ENCODE measurements around the gene TRIP13.

Gene TRIP13

DNA sequence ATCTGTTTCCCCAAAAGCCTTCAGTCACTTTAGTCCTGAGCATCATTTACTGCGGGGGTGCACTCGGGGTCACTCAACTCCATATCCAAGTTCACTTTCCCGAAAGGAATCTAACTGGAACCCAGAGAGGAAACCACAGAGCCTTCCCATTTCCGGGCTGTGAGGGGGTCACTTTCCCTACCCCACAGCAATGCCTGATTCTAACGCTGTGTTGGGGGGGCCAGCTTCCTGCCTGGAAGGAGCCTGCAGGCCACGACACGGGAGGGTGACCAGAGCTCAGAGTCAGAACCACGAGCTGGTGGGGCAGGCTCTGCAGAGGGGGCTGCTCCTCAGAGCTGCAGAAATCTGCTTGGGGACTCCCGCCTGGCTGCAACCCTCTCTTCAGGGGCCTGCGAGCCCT, 20.4 kb upstream of the TRIP13 start:
- Histone ChIP-seq H3K27ac (no peak overlapping the region), H3K4me3 (ENCODE audit: low read depth, low read length) (no peak overlapping the region)

DNA sequence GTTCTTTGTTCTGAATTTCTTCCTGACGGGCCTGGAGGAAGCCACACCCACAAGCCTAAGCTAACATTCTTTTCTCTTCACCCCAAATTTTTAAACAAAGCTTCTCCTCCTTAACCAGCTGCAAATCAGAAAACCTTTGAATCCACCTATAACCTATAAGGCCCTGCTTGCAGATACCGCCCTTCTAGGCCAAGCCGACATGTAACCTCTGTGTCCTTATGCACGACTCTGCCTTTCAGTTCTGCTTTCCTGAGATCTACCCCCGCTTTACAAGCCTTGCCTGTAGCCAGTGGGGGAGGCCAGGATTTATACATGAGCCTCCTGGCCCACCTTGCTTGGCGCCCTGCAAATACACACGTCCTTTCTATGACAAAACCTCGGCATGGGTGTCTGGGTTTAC, 19.4 kb upstream of the TRIP13 start:
- Histone ChIP-seq H3K9me3 (ENCODE audit: control insufficient read depth, low read length) (no peaks in the 10 kb centered on the region), H3K27me3 (ENCODE audit: control insufficient read depth, insufficient read depth, low read length) (no peaks in the 10 kb centered on the region), H2AFZ (no peak overlapping the region), H3K4me2 (ENCODE audit: low read length) (no peak overlapping the region), H3K36me3 (ENCODE audit: control insufficient read depth, insufficient read depth, low read length) (no peaks in the 10 kb centered on the region), H3K79me2 (no peaks in the 10 kb centered on the region), H3K27ac (no peak overlapping the region), H3K9ac (no peak overlapping the region), H3K4me3 (ENCODE audit: low read depth, low read length) (no peak overlapping the region), H3K4me1 (no peaks in the 10 kb centered on the region)
- TF ChIP-seq, protein P1, sequence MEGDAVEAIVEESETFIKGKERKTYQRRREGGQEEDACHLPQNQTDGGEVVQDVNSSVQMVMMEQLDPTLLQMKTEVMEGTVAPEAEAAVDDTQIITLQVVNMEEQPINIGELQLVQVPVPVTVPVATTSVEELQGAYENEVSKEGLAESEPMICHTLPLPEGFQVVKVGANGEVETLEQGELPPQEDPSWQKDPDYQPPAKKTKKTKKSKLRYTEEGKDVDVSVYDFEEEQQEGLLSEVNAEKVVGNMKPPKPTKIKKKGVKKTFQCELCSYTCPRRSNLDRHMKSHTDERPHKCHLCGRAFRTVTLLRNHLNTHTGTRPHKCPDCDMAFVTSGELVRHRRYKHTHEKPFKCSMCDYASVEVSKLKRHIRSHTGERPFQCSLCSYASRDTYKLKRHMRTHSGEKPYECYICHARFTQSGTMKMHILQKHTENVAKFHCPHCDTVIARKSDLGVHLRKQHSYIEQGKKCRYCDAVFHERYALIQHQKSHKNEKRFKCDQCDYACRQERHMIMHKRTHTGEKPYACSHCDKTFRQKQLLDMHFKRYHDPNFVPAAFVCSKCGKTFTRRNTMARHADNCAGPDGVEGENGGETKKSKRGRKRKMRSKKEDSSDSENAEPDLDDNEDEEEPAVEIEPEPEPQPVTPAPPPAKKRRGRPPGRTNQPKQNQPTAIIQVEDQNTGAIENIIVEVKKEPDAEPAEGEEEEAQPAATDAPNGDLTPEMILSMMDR (IDR thresholded peaks at IDR 0.05): no peak

More for the DNA sequence above, 20.4 kb upstream of the TRIP13 start:
- H3K9me3 ChIP-seq (ENCODE audit: control insufficient read depth, low read length): no peaks in the 10 kb centered on the region
- H2AFZ ChIP-seq: no peak overlapping the region
- TF ChIP-seq, protein P1 (IDR thresholded peaks at IDR 0.05): no peak
- no peaks in the 10 kb centered on the region for H3K4me1 ChIP-seq
- no peaks in the 10 kb centered on the region for H3K27me3 ChIP-seq (ENCODE audit: control insufficient read depth, insufficient read depth, low read length)
- H3K9ac ChIP-seq: no peak overlapping the region
- H3K36me3 ChIP-seq (ENCODE audit: control insufficient read depth, insufficient read depth, low read length): no peaks in the 10 kb centered on the region
- H3K4me2 ChIP-seq (ENCODE audit: low read length): no peak overlapping the region
- no peaks in the 10 kb centered on the region for H3K79me2 ChIP-seq

DNA sequence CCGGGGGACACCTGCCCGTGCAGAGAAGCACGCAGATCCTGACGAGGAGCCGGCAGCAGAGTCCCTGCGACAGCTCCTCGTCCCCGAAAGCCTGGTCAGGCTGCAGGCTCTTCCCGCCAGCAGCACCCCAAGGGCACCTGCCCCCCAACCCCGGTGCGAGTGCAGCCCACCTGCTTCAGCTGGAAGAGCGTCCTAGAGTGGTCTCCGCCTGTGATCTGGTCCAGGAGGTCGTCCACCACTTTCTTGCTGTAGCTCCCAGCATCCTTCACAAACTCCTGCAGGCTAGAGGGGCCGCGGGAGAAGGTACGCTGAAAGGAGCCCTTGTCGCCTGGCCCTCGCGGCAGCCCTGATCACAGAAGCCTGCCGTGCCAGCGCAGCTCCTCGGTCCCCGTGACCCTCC, 16.8 kb upstream of the TRIP13 start:
- Histone ChIP-seq H3K9me3 (ENCODE audit: control insufficient read depth, low read length) (no peaks in the 10 kb centered on the region), H3K4me1 (no peaks in the 10 kb centered on the region), H3K4me2 (ENCODE audit: low read length) (no peak overlapping the region), H3K4me3 (ENCODE audit: low read depth, low read length) (no peak overlapping the region), H3K9ac (no peak overlapping the region), H2AFZ (no peak overlapping the region), H3K27ac (no peak overlapping the region), H3K27me3 (ENCODE audit: control insufficient read depth, insufficient read depth, low read length) (no peaks in the 10 kb centered on the region), H3K36me3 (ENCODE audit: control insufficient read depth, insufficient read depth, low read length) (no peaks in the 10 kb centered on the region), H3K79me2 (no peaks in the 10 kb centered on the region)
- TF ChIP-seq, protein P1 (IDR thresholded peaks at IDR 0.05): no peak

DNA sequence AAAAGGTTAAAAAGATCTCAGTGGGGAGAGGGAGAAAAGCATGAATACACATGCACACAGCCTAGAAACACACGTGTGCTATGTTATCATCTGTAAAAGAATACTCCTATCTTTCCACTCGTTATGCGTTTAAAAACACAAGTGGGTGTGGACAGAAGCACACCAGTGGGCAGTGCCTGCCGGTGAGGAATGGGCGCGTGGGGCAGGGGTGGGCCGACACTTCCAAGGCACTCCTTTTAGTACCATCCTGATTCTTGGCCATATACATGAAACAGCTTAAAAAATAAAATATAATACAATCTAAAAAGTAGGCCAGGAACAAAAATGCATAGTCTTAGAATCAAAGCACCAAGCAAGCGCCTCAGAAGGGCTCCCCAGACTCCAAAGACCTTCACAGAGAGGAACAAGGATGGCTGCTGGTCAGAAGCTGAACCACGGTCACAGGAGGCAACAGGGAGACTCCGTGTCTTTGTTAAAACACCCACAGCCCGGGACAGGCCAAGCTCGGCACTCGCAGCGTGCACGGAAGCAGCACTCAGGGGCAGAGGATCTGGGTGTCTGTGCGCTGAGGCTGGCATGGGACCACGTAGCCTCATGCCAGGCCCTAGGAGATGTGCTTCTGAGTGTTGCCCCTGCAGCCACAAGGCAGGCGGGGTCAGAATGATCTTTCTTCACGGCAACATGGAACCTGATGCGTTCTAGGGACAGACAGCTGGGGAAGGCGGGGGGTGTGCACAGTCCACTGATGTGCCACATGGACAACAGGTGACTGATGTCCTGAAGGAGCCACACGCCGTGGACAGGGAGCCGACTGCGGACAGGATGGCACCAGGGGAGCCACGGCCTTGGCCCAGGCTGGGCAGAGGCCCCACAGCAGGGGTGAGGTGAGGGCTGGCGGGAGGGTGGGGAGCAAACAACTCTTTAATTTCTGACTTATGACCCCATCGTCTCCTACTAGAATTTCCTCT, 16.0 kb upstream of the TRIP13 start:
- H3K79me2 ChIP-seq: no peaks in the 10 kb centered on the region
- no peak overlapping the region for H3K4me3 ChIP-seq (ENCODE audit: low read depth, low read length)
- no peak overlapping the region for H2AFZ ChIP-seq
- H3K27me3 ChIP-seq (ENCODE audit: control insufficient read depth, insufficient read depth, low read length): no peaks in the 10 kb centered on the region
- no peak overlapping the region for H3K27ac ChIP-seq
- H3K36me3 ChIP-seq (ENCODE audit: control insufficient read depth, insufficient read depth, low read length): no peaks in the 10 kb centered on the region
- no peak overlapping the region for H3K4me2 ChIP-seq (ENCODE audit: low read length)
- H3K9me3 ChIP-seq (ENCODE audit: control insufficient read depth, low read length): no peaks in the 10 kb centered on the region
- TF ChIP-seq, protein P1 (IDR thresholded peaks at IDR 0.05): no peak
- H3K9ac ChIP-seq: no peak overlapping the region
- H3K4me1 ChIP-seq: no peaks in the 10 kb centered on the region

All from parathyroid adenoma (tissue), 2 donors.